MM.1S (cell line): ENCODE data around the gene STN1.

Source experiments
- DNase-seq: peaks from one replicate; pipeline ENCODE4 v3.0.0-alpha.2; 2015
- H2AFZ ChIP-seq: fragments of 300-600 bp; sonication (generic); 2 replicates; pipeline ENCODE4 v1.6.0; 2016; ENCODE audit warnings: antibody characterized with exemption, low read length
- H3F3A ChIP-seq: fragments of 300-600 bp; sonication (generic); 2 replicates; pipeline ENCODE4 v1.6.1; 2016; ENCODE audit warnings: mild to moderate bottlenecking, antibody characterized with exemption, low read length, moderate library complexity, mixed read lengths; ENCODE audit not compliant: insufficient read depth
- H3K27ac ChIP-seq: fragments of 300-600 bp; sonication (generic); 2 replicates; pipeline ENCODE4 v1.5.1; 2016; ENCODE audit warnings: mild to moderate bottlenecking, low read length
- H3K27me3 ChIP-seq: fragments of 300-600 bp; sonication (generic); replicated peaks from 2 replicates; pipeline ENCODE4 v1.6.0; 2016; ENCODE audit warnings: low read length; ENCODE audit not compliant: insufficient read depth
- H3K36me3 ChIP-seq: fragments of 300-600 bp; sonication (generic); replicated peaks from 2 replicates; pipeline ENCODE4 v1.6.1; 2016; ENCODE audit warnings: mild to moderate bottlenecking, low read length, mixed read lengths; ENCODE audit not compliant: insufficient read depth
- H3K4me1 ChIP-seq: fragments of 300-600 bp; sonication (generic); 2 replicates; pipeline ENCODE4 v1.6.1; 2016; ENCODE audit warnings: low read length, mixed read lengths
- H3K4me2 ChIP-seq: fragments of 300-600 bp; sonication (generic); 2 replicates; pipeline ENCODE4 v1.6.0; 2016; ENCODE audit warnings: low read depth, low read length
- H3K4me3 ChIP-seq: fragments of 300-600 bp; sonication (generic); 2 replicates; pipeline ENCODE4 v1.5.1; 2016; ENCODE audit warnings: low read length, mixed read lengths
- H3K79me2 ChIP-seq: fragments of 300-600 bp; sonication (generic); 2 replicates; pipeline ENCODE4 v1.6.1; 2016; ENCODE audit warnings: mixed run types, low read length, mixed read lengths
- H3K9ac ChIP-seq: fragments of 300-600 bp; sonication (generic); 2 replicates; pipeline ENCODE4 v1.6.1; 2016; ENCODE audit warnings: low read length, mixed read lengths
- H3K9me2 ChIP-seq: fragments of 300-600 bp; sonication (generic); replicated peaks from 2 replicates; pipeline ENCODE4 v1.6.1; 2016; ENCODE audit warnings: mild to moderate bottlenecking, low read length, mixed read lengths; ENCODE audit not compliant: insufficient read depth
- H3K9me3 ChIP-seq: fragments of 300-600 bp; sonication (generic); replicated peaks from 2 replicates; pipeline ENCODE4 v1.6.1; 2016; ENCODE audit warnings: mild to moderate bottlenecking, low read length, mixed read lengths; ENCODE audit not compliant: insufficient read depth
- H4K20me1 ChIP-seq: fragments of 300-600 bp; sonication (generic); 2 replicates; pipeline ENCODE4 v1.6.1; 2016; ENCODE audit warnings: mild to moderate bottlenecking, low read length, moderate library complexity, mixed read lengths; ENCODE audit not compliant: insufficient read depth
- CTCF ChIP-seq: fragments of 300-600 bp; sonication (generic); IDR thresholded peaks from 2 replicates; pipeline ENCODE4 v1.5.1; 2016; ENCODE audit warnings: antibody characterized with exemption, low read length, mixed read lengths
- EZH2 ChIP-seq: fragments of 300-600 bp; sonication (generic); optimal IDR thresholded peaks from 2 replicates; pipeline ENCODE3; 2017; ENCODE audit warnings: low read depth, mild to moderate bottlenecking, antibody characterized with exemption, low read length, mixed read lengths
- EZH2phosphoT487 ChIP-seq: fragments of 300-600 bp; sonication (generic); IDR thresholded peaks from 2 replicates; pipeline ENCODE4 v1.6.1; 2018; ENCODE audit warnings: antibody characterized with exemption, low read length

STN1 gene

GRCh38 chr10:103951942-103952341, 34.0 kb upstream of the STN1 start:
- TF ChIP-seq EZH2 (no peak), CTCF (no peak), EZH2phosphoT487 (no peak)
- H3K27ac ChIP-seq = no peak overlapping the region

GRCh38 chr10:103951183-103951582, 33.2 kb upstream of the STN1 start:
- Histone ChIP-seq H3K79me2 (no peaks in the 10 kb centered on the region), H3K4me1 (no peaks in the 10 kb centered on the region), H2AFZ (no peak overlapping the region), H3K4me2 (no peak overlapping the region), H3K27ac (no peak overlapping the region), H3K36me3 (no peaks in the 10 kb centered on the region), H3F3A (no peaks in the 10 kb centered on the region), H4K20me1 (no peaks in the 10 kb centered on the region), H3K9me3 (no peaks in the 10 kb centered on the region), H3K4me3 (no peak overlapping the region), H3K27me3 (no peaks in the 10 kb centered on the region), H3K9ac (no peak overlapping the region), H3K9me2 (no peaks in the 10 kb centered on the region)
- no peak for DNase-seq
- TF ChIP-seq EZH2phosphoT487 = no peak
- TF ChIP-seq EZH2 = no peak
- no peak for TF ChIP-seq CTCF

More at GRCh38 chr10:103951942-103952341, 34.0 kb upstream of the STN1 start:
- H3K4me2 ChIP-seq = no peak overlapping the region
- no peaks in the 10 kb centered on the region for H3K4me1 ChIP-seq
- no peaks in the 10 kb centered on the region for H3F3A ChIP-seq
- H3K27me3 ChIP-seq = no peaks in the 10 kb centered on the region
- no peaks in the 10 kb centered on the region for H3K36me3 ChIP-seq
- H3K9ac ChIP-seq = no peak overlapping the region
- H3K79me2 ChIP-seq = no peaks in the 10 kb centered on the region
- H2AFZ ChIP-seq = no peak overlapping the region
- H3K4me3 ChIP-seq = no peak overlapping the region
- no peaks in the 10 kb centered on the region for H3K9me3 ChIP-seq
- no peaks in the 10 kb centered on the region for H4K20me1 ChIP-seq
- no peaks in the 10 kb centered on the region for H3K9me2 ChIP-seq
- DNase-seq = no peak

- H3K27me3 ChIP-seq = no peaks in the 10 kb centered on the region
- no peaks in the 10 kb centered on the region for H3K9me3 ChIP-seq
- no peak for DNase-seq
- no peak overlapping the region for H2AFZ ChIP-seq
- H3K9ac ChIP-seq = no peak overlapping the region
- TF ChIP-seq EZH2phosphoT487 (no peak), CTCF (no peak), EZH2 (no peak)
- H3K9me2 ChIP-seq = no peaks in the 10 kb centered on the region
- H4K20me1 ChIP-seq = no peaks in the 10 kb centered on the region
- no peaks in the 10 kb centered on the region for H3K4me1 ChIP-seq
- H3K4me3 ChIP-seq = no peak overlapping the region
- H3K79me2 ChIP-seq = no peaks in the 10 kb centered on the region
- no peaks in the 10 kb centered on the region for H3F3A ChIP-seq
- H3K4me2 ChIP-seq = no peak overlapping the region
- no peak overlapping the region for H3K27ac ChIP-seq
- H3K36me3 ChIP-seq = no peaks in the 10 kb centered on the region
Measured at GRCh38 chr10:103949728-103950127, 31.7 kb upstream of the STN1 start.
